GM18951 (cell line): Measurements from ENCODE around the gene BCAS4.

Experiments
- POLR2A ChIP-seq: IDR thresholded peaks from 4 replicates; pipeline ENCODE4 v1.6.1; 2011; ENCODE audit warnings: mild to moderate bottlenecking; ENCODE audit not compliant: insufficient read length, insufficient read depth; ENCODE audit errors: extremely low read depth
- in situ Hi-C: fragments of 300-500 bp; cut with MboI; formaldehyde crosslinking; loops from one replicate; pipeline ENCODE4 v1.12.0; 2022; ENCODE audit warnings: low sequenced_read_pairs, mixed read lengths, inconsistent platforms; ENCODE audit not compliant: unreplicated experiment

Gene BCAS4

DNA sequence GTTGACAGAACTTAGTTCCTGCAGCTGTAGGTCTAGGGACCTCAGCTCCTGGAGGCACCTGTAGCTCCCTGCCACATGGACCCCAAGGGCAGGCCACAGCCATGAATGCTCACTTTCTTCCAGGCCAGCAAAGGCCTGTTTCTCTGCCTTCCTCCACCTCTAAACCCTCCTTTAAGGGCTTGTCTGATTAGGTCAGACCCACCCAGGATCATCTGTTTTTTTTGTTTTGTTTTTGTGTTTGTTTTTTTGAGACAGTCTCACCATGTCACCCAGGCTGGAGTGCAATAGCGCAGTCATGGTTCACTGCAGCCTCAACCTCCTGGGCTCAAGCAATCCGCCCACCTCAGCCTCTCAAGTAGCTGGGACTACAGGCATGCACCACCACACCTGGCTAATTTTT lies 11.5 kb upstream of the BCAS4 start:
- TF ChIP-seq POLR2A: no peak
- in situ Hi-C loops: loop anchor here (25.0 kb wide), 1 partner anchor 529 kb away; no protein-coding TSS in a partner anchor

DNA sequence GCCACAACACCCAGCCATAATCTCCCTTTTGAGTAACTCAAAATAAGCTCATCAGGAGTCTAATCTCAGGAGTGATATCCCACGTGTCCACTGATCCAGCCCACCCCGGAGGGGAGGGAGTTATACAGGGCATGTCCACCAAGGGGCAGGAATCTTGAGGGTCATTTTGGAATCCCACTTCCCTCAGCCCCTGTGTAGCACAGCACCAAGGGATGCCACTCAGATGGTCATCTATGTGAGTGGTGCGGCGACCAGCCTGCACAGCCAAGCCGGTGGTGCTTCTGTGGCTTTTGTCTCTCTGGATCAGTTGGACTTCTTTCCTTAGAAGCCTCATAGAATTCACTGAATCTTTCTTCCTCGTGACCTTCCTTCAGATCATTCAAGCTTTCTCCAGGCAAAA lies 11.0 kb upstream of the BCAS4 start:
- in situ Hi-C loops: loop anchor here (25.0 kb wide), 1 partner anchor 528 kb away; no protein-coding TSS in a partner anchor
- TF ChIP-seq POLR2A: no peak

DNA sequence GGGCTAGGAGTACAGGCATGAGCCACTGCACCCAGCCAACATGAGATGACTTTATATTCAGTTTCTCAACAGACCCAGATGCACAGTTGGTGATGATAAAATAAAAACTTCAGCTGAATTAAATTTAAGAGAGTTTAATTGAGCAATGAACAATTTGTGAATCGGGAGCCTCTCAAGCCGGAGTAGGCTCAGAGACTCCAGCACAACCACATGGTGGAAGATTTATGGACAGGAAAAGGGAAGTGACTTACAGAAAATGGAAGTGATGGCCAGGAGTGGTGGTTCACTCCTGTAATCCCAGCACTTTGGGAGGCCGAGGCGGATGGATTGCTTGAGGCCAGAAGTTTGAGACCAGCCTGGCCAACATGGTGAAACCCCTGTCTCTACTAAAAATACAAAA lies 10.4 kb upstream of the BCAS4 start:
- in situ Hi-C loops: loop anchor here (25.0 kb wide), 1 partner anchor 528 kb away; no protein-coding TSS in a partner anchor
- no peak for TF ChIP-seq POLR2A

DNA sequence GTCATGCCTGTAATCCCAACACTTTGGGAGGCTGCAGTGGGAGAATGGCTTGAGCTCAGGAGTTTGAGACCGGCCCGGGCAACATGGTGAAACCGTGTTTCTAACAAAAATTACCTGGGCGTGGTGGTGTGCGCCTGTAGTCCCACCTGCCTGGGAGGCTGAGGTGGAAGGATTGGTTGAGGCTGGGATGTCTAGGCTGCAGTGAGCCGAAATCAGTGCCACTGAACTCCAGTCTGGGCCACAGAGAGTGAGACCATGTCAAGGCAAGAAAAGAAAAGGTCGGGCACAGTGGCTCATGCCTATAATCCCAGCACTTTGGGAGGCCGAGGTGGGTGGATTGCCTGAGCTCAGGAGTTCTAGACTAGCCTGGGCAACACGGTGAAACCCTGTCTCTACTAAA lies 8.2 kb upstream of the BCAS4 start:
- in situ Hi-C loops: loop anchor here (25.0 kb wide), 1 partner anchor 526 kb away; no protein-coding TSS in a partner anchor
- no peak for TF ChIP-seq POLR2A

DNA sequence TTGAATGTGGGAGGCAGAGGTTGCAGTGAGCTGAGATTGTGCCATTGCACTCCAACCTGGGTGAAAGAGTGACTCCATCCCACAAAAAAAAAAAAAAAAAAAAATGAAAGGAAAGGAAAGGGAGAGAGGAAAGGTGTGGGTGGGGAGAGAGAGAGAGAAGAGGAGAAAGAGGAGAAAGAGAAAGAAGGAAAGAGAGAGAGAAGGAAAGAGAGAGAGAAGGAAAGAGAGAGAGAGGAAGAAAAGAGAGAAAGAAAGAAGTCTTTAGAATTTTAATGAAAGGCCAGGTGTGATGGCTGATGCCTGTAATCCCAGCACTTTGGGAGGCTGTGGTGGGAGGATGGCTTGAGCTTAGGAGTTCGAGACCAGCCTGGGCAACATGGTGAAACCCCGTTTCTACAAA lies 7.7 kb upstream of the BCAS4 start:
- in situ Hi-C loops: loop anchor here (25.0 kb wide), 1 partner anchor 525 kb away; no protein-coding TSS in a partner anchor
- no peak for TF ChIP-seq POLR2A

DNA sequence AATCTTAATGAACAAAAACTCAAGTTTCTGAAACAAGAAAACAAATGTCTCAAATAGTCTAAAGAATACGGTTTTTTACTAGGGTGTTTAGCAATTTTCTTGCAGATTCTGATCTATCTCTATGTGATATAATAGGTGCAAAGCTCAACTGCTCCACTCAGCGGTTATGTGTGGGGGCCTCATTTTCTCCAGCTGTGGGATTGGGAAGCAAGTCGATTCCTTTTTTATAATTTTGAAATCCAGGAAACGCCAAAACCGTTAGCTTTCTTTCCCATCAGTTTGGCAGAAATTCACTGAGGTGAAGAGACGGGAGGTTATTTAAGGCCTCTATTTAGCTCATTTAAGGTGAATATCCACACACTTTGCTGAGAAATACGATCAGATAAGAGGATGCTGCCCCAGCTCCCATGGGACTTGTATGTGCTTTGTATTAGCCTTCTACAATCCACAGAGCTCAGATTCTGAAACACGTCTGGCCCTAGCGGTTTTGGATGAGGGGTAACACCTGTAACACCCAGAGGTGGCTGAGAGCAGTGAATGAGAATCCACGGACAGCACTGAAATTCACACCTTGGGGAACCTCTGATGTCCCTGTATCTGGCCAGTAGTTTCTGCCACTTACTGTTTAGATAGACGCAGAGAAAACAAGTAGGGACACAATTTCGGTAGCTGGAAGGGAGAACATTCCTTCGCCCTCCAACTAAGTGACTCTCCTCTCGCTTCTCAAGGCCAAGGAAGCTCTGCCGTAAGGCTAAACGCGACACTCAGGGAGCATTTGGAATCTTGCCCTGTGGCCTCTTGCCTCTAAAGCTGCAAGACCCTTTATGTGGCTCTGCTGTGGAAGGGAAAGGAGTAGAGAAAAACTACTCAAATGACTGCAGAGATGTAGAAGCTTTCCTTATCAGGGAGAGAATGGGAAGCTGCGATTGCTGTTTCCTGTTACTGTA lies 6.5 kb upstream of the BCAS4 start:
- in situ Hi-C loops: loop anchor here (25.0 kb wide), 1 partner anchor 524 kb away; no protein-coding TSS in a partner anchor
- TF ChIP-seq POLR2A: no peak

DNA sequence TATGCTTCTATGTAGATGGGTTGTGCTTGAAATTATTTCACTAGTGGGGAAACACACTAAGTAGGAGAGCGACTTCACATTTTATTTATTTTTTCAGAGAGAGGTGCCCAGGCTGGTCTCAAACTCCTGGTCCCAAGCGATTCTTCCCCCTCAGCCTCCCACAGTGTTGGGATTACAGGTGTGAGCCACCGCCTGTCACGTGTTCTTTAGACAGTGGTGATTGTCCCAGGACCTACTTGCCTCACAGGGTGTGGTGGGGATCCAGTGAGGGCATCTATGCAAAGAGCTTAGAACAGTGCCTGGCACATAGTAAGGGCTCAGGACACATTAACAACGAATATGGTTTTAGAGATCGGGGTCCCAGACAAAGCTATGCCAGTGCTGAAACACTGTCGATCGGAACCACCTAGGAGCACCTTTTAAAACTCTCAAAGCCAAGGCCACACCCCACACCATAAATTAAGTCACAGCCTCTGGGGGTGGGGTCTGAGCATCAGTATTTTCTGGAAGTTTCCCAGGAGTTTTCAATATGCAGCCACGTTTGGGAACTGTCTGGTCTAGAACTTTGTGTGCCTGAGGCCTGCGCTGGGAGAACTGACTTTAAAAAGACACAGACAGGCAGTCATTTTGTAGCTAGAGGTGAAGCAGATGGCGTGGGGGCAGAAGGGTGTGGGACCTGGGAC lies 4.8 kb upstream of the BCAS4 start:
- in situ Hi-C loops: loop anchor here (25.0 kb wide), 1 partner anchor 522 kb away; no protein-coding TSS in a partner anchor
- no peak for TF ChIP-seq POLR2A

DNA sequence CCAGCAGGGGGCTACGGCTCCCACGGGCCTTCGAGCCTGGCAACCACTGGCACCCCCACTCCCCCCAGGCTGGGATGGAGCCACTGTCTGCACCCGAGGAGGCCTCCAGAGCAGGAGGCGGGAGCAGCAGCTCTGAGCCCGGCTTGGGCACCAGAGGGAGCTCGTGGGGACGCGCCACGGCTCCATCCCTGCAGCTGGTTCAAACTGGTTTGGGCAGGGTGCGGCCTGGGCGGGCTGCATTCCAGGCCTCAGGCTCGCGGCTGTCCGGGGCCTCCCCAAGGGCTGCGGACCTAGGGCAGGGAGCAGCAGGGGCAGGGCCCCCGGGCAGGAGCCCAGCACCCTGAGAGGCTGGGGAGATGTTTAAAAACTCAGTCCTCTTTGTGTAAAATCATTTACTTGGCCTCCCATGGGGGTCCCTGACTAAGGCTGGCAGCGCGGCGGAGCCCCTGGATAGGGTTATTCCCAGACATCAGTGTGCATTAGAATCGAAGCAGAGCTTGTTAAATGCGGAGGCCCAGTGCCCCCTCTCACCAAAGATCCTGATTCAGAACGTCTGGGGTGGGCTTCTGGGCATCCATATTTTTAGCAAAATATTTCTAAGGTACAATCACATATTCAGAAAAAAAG lies 4.1 kb upstream of the BCAS4 start:
- in situ Hi-C loops: loop anchor here (25.0 kb wide), 1 partner anchor 522 kb away; no protein-coding TSS in a partner anchor
- peak; percentile 79 for TF ChIP-seq POLR2A

DNA sequence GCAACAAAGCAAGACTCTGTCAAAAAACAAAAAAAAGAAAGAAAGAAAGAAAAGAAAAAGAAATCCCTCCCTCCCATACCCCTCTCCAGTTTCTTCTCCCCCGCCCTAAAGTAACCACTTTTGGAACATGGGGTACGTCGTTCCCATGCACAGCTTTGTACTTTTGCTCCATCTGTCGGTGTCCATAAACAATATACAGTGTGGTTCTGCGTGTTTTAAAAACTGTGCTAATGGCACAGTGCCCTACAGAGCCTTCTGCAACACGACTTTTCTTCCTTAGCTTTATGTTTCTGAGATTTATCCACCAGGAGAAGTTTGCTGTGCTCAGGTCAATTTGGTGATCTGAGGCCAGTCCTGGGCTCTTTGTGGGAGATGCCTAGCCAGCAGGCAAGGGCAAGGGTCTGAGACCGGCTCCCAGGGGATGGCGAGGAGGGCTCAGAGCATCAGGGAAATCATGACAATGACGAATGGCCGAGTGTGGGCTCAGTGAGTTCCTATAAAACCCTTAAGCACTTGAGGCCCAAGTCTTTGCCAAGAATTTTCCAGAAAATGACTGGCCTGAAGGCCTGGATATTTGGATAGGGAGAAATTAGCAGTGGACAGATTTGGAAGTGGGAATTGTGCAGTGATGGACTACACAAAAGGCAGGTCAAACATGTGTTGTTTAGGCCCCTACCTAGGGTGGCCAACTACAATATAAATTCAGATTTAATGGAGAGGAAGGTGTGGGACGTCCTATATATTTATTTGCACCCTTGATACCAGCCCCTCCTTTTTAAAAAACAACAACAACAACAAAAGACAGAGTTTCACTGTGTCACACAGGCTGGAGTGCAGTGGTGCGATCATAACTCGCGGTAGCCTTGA lies 1.9 kb upstream of the BCAS4 start:
- TF ChIP-seq POLR2A: no peak
- in situ Hi-C loops: loop anchor here (25.0 kb wide), 1 partner anchor 519 kb away; no protein-coding TSS in a partner anchor

DNA sequence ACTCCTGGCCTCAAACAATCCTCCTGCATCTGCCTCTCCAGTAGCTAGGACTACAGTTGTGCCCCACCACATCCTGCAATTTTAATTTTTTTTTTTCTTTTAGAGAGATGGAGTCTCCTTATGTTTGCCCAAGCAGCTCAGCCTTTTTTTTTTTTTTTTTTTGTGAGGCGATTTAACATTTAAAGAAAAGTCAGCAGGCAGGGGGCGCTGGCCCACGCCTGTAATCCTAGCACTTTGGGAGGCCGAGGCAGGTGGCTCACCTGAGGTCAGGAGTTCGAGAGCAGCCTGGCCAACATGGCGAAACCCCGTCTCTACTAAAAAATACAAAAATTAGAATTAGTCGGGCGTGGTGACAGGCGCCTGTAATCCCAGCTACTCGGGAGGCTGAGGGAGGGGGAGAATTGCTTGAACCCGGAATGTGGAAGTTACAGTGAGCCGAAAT lies 1.3 kb upstream of the BCAS4 start:
- in situ Hi-C loops: loop anchor here (25.0 kb wide), 1 partner anchor 519 kb away; no protein-coding TSS in a partner anchor

DNA sequence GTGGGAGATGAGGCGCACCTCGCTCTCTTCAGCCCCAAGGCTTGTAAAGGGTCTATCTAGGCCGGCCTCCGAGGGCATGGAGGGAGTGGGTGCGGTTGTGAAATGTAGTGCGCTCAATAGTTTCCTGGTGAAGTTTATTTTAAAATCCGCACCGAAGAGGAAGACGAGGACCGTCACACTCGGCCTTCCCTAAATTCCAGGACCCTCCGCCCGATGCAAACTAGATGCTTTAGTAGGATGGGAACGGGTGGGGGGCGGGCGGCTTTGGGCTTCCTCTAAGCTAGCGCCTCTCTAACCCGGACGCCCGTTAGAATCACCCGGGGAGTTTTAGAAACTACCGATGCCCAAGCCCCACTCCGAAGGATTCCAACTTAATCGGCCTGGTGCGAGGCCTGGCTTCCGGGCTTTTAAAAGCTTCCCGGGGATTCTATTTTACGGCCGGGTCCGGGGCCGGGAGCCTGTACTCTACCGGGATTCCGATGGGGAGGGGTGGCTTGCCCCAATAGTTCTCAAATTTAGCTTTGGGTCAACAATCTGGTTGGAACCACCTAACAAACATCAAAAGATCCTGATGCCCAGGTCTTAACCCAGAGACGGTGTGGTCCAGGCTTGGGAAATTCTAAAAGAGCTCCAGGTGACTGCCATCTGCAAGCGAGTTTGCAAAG lies 548 bp upstream of the BCAS4 start:
- no peak for TF ChIP-seq POLR2A
- in situ Hi-C loops: loop anchor here (25.0 kb wide), 1 partner anchor 518 kb away; no protein-coding TSS in a partner anchor
